Measurements from ENCODE around the gene PRDM2.

DNA sequence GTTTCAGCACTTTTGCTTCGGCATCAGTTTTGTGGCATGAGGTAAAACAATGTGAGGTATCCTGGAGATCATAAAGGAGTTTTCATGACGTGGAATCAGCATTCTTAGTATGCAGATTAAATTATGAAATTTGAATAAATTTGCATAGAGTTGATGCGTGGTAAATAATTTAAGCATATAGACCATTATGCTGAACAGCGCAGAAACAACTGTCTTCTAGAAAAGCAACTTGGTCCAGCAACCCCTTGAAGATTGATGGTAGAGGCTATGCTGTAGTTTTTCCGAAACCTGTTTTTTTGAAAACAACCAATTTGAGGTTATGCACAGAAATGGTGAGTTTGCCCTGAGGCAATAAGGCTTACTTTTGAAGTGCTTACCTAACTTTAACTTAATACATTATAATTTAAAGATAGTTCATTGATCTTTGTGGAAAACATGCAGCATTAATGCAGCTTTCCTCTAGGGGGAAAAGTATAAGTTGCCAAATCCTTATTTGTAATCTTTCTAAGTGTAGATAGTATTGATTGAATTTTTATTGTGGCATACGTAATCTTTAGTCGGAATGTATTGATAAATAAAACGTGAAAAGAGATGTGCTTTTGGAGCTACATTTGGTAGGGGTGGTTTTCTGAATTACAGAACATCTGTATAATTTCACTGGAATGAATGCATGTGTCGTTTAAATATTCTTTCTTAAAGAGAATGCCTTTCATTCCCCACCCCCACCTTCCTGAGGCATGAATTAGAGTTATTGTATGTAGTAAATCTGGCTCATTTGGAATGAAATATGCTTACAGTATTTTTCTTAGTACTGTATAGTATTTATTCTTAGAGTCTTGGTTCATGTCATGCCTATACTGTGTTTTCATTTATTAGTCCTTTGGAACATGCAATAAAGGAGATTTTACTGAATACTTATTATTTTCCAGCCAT lies 3.8 kb downstream of the PRDM2 start:
- TF ChIP-seq KDM1A (CRISPR knock-in tag; IDR thresholded peaks at IDR 0.05) (no peak), ZNF619 (CRISPR knock-in tag; IDR thresholded peaks at IDR 0.05) (no peak), ZBTB7B (CRISPR knock-in tag; IDR thresholded peaks at IDR 0.05) (no peak)
- TF ChIP-seq, protein P1, sequence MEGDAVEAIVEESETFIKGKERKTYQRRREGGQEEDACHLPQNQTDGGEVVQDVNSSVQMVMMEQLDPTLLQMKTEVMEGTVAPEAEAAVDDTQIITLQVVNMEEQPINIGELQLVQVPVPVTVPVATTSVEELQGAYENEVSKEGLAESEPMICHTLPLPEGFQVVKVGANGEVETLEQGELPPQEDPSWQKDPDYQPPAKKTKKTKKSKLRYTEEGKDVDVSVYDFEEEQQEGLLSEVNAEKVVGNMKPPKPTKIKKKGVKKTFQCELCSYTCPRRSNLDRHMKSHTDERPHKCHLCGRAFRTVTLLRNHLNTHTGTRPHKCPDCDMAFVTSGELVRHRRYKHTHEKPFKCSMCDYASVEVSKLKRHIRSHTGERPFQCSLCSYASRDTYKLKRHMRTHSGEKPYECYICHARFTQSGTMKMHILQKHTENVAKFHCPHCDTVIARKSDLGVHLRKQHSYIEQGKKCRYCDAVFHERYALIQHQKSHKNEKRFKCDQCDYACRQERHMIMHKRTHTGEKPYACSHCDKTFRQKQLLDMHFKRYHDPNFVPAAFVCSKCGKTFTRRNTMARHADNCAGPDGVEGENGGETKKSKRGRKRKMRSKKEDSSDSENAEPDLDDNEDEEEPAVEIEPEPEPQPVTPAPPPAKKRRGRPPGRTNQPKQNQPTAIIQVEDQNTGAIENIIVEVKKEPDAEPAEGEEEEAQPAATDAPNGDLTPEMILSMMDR (CRISPR knock-in tag; IDR thresholded peaks at IDR 0.05): no peak
- TF ChIP-seq, protein P2, sequence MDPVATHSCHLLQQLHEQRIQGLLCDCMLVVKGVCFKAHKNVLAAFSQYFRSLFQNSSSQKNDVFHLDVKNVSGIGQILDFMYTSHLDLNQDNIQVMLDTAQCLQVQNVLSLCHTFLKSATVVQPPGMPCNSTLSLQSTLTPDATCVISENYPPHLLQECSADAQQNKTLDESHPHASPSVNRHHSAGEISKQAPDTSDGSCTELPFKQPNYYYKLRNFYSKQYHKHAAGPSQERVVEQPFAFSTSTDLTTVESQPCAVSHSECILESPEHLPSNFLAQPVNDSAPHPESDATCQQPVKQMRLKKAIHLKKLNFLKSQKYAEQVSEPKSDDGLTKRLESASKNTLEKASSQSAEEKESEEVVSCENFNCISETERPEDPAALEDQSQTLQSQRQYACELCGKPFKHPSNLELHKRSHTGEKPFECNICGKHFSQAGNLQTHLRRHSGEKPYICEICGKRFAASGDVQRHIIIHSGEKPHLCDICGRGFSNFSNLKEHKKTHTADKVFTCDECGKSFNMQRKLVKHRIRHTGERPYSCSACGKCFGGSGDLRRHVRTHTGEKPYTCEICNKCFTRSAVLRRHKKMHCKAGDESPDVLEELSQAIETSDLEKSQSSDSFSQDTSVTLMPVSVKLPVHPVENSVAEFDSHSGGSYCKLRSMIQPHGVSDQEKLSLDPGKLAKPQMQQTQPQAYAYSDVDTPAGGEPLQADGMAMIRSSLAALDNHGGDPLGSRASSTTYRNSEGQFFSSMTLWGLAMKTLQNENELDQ (CRISPR knock-in tag; IDR thresholded peaks at IDR 0.05; ENCODE audit: borderline replicate concordance): no peak

All from HepG2 (cell line).